HUES64 (cell line): ENCODE measurements around the gene PHOX2B.
"Not testable (repeated sequence)": the region's sequence is repeated elsewhere in the genome, so short reads cannot be mapped to it uniquely, and the experiment has no call there.

Source experiments
- H3K27ac ChIP-seq: 2 replicates; pipeline ENCODE4 v1.7.0; 2013; ENCODE audit warnings: low read depth, low read length, inconsistent platforms
- H3K27me3 ChIP-seq: 2 replicates; pipeline ENCODE4 v1.6.1; 2013; ENCODE audit warnings: mild to moderate bottlenecking, low read length; ENCODE audit not compliant: insufficient read depth
- H3K36me3 ChIP-seq: 2 replicates; pipeline ENCODE4 v1.6.1; 2013; ENCODE audit warnings: mild to moderate bottlenecking, low read length; ENCODE audit not compliant: insufficient read depth
- H3K4me1 ChIP-seq: 2 replicates; pipeline ENCODE4 v1.6.1; 2013; ENCODE audit warnings: mild to moderate bottlenecking, low read length, moderate library complexity; ENCODE audit not compliant: insufficient read depth
- H3K4me3 ChIP-seq: 2 replicates; pipeline ENCODE4 v1.5.1; 2013; ENCODE audit warnings: mild to moderate bottlenecking, low read length, moderate library complexity
- H3K9ac ChIP-seq: 2 replicates; pipeline ENCODE4 v1.6.1; 2013; ENCODE audit warnings: mild to moderate bottlenecking, low read depth, low read length
- H3K9me3 ChIP-seq: 2 replicates; pipeline ENCODE4 v1.6.1; 2013; ENCODE audit warnings: low read depth, low read length; ENCODE audit not compliant: insufficient read depth
- WGBS: fragments of 150-250, 120-280 bp; methylation state at CpG from one replicate; pipeline ENCODE4 v1.1.7; 2013; ENCODE audit warnings: missing lambda C conversion rate; 5-methylcytosine and 5-hydroxymethylcytosine counted together

PHOX2B gene

DNA sequence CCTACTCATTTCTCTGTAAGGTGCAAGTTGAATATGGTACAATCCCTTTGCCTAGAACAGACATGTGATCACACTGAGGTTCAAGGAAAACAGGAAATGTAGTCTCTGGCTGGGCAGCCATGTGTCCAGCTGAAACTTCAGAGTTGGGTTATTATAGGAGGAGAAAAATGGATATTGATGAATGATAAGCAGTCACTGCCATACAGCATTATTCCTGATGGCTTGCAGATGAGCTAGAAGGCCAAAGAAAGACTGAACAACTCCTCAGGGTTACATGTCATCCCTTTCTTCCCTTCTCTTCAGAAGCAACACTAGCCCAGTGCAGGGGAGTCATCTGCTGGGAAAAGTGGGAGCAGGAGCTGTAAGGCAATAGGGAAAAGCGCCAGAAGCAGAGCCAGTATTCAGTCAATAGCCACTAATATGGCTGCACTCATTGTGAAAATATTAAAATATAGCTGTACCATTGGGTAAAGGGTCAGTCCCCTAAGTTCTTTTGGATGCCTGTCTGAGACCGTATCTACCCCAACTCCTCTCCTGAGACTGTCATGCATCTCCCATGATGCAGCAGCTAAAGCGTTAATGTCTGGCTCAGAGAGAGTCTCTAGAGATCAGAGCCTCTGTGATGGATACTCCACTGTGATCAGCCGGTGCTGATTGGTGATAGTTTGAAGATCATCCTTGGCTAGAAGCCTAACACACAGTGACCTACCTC, 20.5 kb downstream of the PHOX2B start:
- Histone ChIP-seq H3K27me3 (peaks cover 51% of the 10 kb centered on the region; the same call in 1 of the 2 replicates), H3K4me3 (no peak overlapping the region), H3K4me1 (no peaks in the 10 kb centered on the region), H3K36me3 (no peaks in the 10 kb centered on the region), H3K9me3 (no peaks in the 10 kb centered on the region), H3K27ac (no peak overlapping the region), H3K9ac (no peak overlapping the region)
- WGBS, result 88% methylated on average over 4 of the region's 4 CpGs

GRCh38 chr4:41725254-41725653, 23.3 kb downstream of the PHOX2B start:
- Histone ChIP-seq H3K4me1 (no peaks in the 10 kb centered on the region), H3K27me3 (peaks cover 32% of the 10 kb centered on the region; the same call in 1 of the 2 replicates), H3K27ac (no peak overlapping the region), H3K9ac (no peak overlapping the region), H3K9me3 (no peaks in the 10 kb centered on the region), H3K36me3 (no peaks in the 10 kb centered on the region), H3K4me3 (no peak overlapping the region)
- 4% methylated on average over 1 of the region's 1 CpG for WGBS

DNA sequence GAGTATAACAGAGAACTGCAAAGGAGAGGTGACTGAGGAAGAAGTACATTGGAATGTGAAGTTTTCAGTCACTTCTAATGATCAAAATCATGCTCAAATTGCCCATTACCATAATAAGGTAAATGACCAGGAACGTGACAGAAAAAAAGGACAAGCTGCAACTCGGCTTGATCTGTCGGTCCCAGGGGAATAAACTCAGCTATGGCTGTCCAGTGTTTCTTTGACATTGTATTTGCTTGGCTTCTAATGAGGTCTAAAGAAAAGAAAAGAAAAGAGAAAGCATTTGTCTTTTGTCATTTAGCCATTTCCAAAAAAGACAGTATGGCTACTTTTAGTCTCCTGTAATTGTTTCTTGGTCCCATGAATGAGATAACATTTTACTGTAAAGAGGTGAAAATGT, 25.2 kb downstream of the PHOX2B start:
- Histone ChIP-seq H3K9me3 (no peaks in the 10 kb centered on the region), H3K4me1 (no peaks in the 10 kb centered on the region), H3K9ac (no peak overlapping the region), H3K4me3 (no peak overlapping the region), H3K36me3 (no peaks in the 10 kb centered on the region), H3K27ac (no peak overlapping the region), H3K27me3 (peaks cover 17% of the 10 kb centered on the region; the same call in 1 of the 2 replicates)
- WGBS, result 95% methylated on average over 3 of the region's 3 CpGs

- peaks cover 7% of the 10 kb centered on the region; the same call in 1 of the 2 replicates for H3K27me3 ChIP-seq
- no peak overlapping the region for H3K27ac ChIP-seq
- no peak overlapping the region for H3K4me3 ChIP-seq
- no peak overlapping the region for H3K9ac ChIP-seq
- 100% methylated on average over 1 of the region's 1 CpG for WGBS
- no peaks in the 10 kb centered on the region for H3K9me3 ChIP-seq
- H3K36me3 ChIP-seq, result no peaks in the 10 kb centered on the region
- H3K4me1 ChIP-seq, result no peaks in the 10 kb centered on the region
These were observed 26.3 kb downstream of the PHOX2B start for GRCh38 chr4:41722181-41722580.

DNA sequence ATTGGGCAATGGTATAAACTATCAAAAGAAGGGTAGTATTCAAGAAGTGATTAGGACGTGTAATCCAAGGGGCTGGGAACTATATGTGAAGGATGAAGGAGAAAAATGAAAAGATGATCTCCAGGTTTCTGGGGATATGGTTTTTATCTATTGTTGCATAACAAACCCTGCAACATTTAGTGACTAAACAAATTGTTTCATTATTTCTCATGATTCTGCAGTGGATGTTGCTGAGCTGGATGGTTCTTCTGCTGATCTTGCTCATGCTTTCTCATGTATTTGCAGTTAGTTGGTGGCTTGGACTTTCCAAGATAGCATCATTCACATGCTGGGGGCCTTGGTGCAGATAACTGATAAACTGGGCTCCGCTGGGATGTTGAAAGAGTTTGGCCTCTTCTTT, 29.1 kb downstream of the PHOX2B start:
- no peaks in the 10 kb centered on the region for H3K36me3 ChIP-seq
- 0 out of 2 replicates have a peak, but pooled peaks cover 4% of the 10 kb centered on the region for H3K27me3 ChIP-seq
- no peak overlapping the region for H3K27ac ChIP-seq
- H3K4me1 ChIP-seq, result no peaks in the 10 kb centered on the region
- no peak overlapping the region for H3K4me3 ChIP-seq
- 92% methylated on average over 2 of the region's 2 CpGs for WGBS
- H3K9me3 ChIP-seq, result no peaks in the 10 kb centered on the region
- H3K9ac ChIP-seq, result no peak overlapping the region

- H3K4me3 ChIP-seq, result no peak overlapping the region
- no peaks in the 10 kb centered on the region for H3K36me3 ChIP-seq
- no peak overlapping the region for H3K27ac ChIP-seq
- H3K4me1 ChIP-seq, result no peaks in the 10 kb centered on the region
- H3K9ac ChIP-seq, result no peak overlapping the region
- 0 out of 2 replicates have a peak, but pooled peaks cover 4% of the 10 kb centered on the region for H3K27me3 ChIP-seq
- H3K9me3 ChIP-seq, result no peaks in the 10 kb centered on the region
These were observed 29.6 kb downstream of the PHOX2B start for GRCh38 chr4:41718907-41719306.

- no peak overlapping the region for H3K9ac ChIP-seq
- no peaks in the 10 kb centered on the region for H3K27me3 ChIP-seq
- WGBS, result 96% methylated on average over 1 of the region's 1 CpG
- no peaks in the 10 kb centered on the region for H3K9me3 ChIP-seq
- H3K27ac ChIP-seq, result no peak overlapping the region
- H3K4me1 ChIP-seq, result no peaks in the 10 kb centered on the region
- H3K36me3 ChIP-seq, result no peaks in the 10 kb centered on the region
- no peak overlapping the region for H3K4me3 ChIP-seq
These were observed 33.4 kb downstream of the PHOX2B start for GRCh38 chr4:41715155-41715554.

GRCh38 chr4:41714364-41715000, 34.0 kb downstream of the PHOX2B start:
- Histone ChIP-seq H3K27me3 (no peaks in the 10 kb centered on the region), H3K9me3 (no peaks in the 10 kb centered on the region), H3K4me1 (no peaks in the 10 kb centered on the region), H3K27ac (no peak overlapping the region), H3K9ac (no peak overlapping the region), H3K4me3 (no peak overlapping the region), H3K36me3 (no peaks in the 10 kb centered on the region)
- 90% methylated on average over 5 of the region's 6 CpGs for WGBS

GRCh38 chr4:41713768-41714167, 34.8 kb downstream of the PHOX2B start:
- no peak overlapping the region for H3K9ac ChIP-seq
- no peaks in the 10 kb centered on the region for H3K36me3 ChIP-seq
- H3K27me3 ChIP-seq, result no peaks in the 10 kb centered on the region
- H3K4me1 ChIP-seq, result no peaks in the 10 kb centered on the region
- no peak overlapping the region for H3K27ac ChIP-seq
- WGBS, result 100% methylated on average over 1 of the region's 1 CpG
- H3K9me3 ChIP-seq, result no peaks in the 10 kb centered on the region
- no peak overlapping the region for H3K4me3 ChIP-seq

DNA sequence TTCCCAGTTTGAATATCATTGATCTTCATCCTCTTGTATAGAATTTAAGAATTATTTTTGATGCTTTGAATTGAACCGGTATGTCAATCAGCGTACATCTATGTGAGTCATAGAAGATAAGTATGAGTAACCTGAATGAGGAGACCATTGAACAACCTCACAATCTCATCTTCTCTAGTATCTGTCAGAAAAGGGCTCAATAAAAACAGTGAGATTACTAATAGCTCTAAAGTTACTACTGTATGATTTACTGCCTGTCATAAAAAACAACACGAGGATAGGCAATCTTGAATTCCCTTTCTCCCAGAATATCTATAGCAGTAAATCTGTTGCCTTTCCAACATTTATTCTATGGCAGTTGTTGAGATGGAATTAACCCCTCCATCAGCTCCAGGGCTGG, 36.1 kb downstream of the PHOX2B start:
- Histone ChIP-seq H3K4me3 (no peak overlapping the region), H3K36me3 (no peaks in the 10 kb centered on the region), H3K27ac (no peak overlapping the region), H3K27me3 (no peaks in the 10 kb centered on the region), H3K9me3 (no peaks in the 10 kb centered on the region), H3K4me1 (no peaks in the 10 kb centered on the region), H3K9ac (no peak overlapping the region)
- WGBS, result 94% methylated on average over 3 of the region's 3 CpGs

GRCh38 chr4:41711654-41712053, 36.9 kb downstream of the PHOX2B start:
- not testable (repeated sequence) for H3K4me3 ChIP-seq, H3K36me3 ChIP-seq, H3K27ac ChIP-seq, H3K9me3 ChIP-seq, H3K9ac ChIP-seq, H3K4me1 ChIP-seq, H3K27me3 ChIP-seq
- 89% methylated on average over 2 of the region's 2 CpGs for WGBS
